GM19438 (cell line): ENCODE results near the gene DLG4.
"Not testable (repeated sequence)": the region's sequence is repeated elsewhere in the genome, so short reads cannot be mapped to it uniquely, and the experiment has no call there.

Experiments used
- ATAC-seq: cut with Tn5 transposase; IDR thresholded peaks from one replicate; pipeline ENCODE4 v1.9.1; 2021; ENCODE audit warnings: low read depth; ENCODE audit not compliant: unreplicated experiment

DLG4 gene

GRCh38 chr17:7249830-7250229 lies 30.2 kb upstream of the DLG4 start:
- ATAC-seq, result no peak

GRCh38 chr17:7249214-7249613 lies 29.6 kb upstream of the DLG4 start:
- no peak for ATAC-seq

GRCh38 chr17:7248796-7249195 lies 29.2 kb upstream of the DLG4 start:
- no peak for ATAC-seq

- ATAC-seq, result no peak
These were observed 27.1 kb upstream of the DLG4 start for GRCh38 chr17:7246779-7247178.

- ATAC-seq, result not testable (repeated sequence)
These were observed 24.2 kb upstream of the DLG4 start for GRCh38 chr17:7243838-7244237.

GRCh38 chr17:7243453-7243729 lies 23.8 kb upstream of the DLG4 start:
- no peak for ATAC-seq

GRCh38 chr17:7242717-7243452 lies 23.2 kb upstream of the DLG4 start:
- ATAC-seq, result peak; percentile 32

- ATAC-seq, result peak; percentile 24
These were observed 22.4 kb upstream of the DLG4 start, which contains the start of gene GABARAP for GRCh38 chr17:7241783-7242716. Gene GABARAP (minus strand): TSS chr17:7242449. CDS start chr17:7242330, 119 bp downstream.

- ATAC-seq, result no peak
These were observed 21.6 kb upstream of the DLG4 start for GRCh38 chr17:7241090-7241733.

GRCh38 chr17:7240375-7240774 lies 20.7 kb upstream of the DLG4 start:
- ATAC-seq, result no peak

- ATAC-seq, result peak; percentile 45
These were observed 19.7 kb upstream of the DLG4 start, which contains the start of gene PHF23 for GRCh38 chr17:7239091-7240027. Gene PHF23 (minus strand): TSS chr17:7239457. CDS start chr17:7239279, 178 bp downstream.

GRCh38 chr17:7238420-7239090 lies 18.9 kb upstream of the DLG4 start:
- no peak for ATAC-seq

- ATAC-seq, result no peak
These were observed 18.3 kb upstream of the DLG4 start for GRCh38 chr17:7237761-7238419.

GRCh38 chr17:7237266-7237760 lies 17.7 kb upstream of the DLG4 start:
- no peak for ATAC-seq

- no peak for ATAC-seq
These were observed 17.2 kb upstream of the DLG4 start for GRCh38 chr17:7236808-7237207.

GRCh38 chr17:7235693-7236665 lies 16.3 kb upstream of the DLG4 start:
- no peak for ATAC-seq

- peak; percentile 53 for ATAC-seq
These were observed 14.7 kb upstream of the DLG4 start, which contains the start of gene DVL2 for GRCh38 chr17:7234083-7234951. Gene DVL2 (minus strand): TSS chr17:7234517. CDS start chr17:7234262, 255 bp downstream.
